Esophagus squamous epithelium (tissue), 5 donors: ENCODE data around the gene KCNK18. TPM values are rescaled to one million over a fixed set of nuclear protein-coding genes. Genes with fewer than 3 reads are reported as not detected.

Source experiments
- DNase-seq: peaks from one replicate; lab custom pipeline; 2025; lab: John Stamatoyannopoulos, UW
- H3K27ac ChIP-seq, 4 donors: fragments of 200-600 bp; sonication (generic); one replicate each; pipeline ENCODE4 v1.5.1; 2016 to 2019; ENCODE audit warnings: mild to moderate bottlenecking in 1 of 4
- H3K27me3 ChIP-seq, 4 donors: fragments of 200-600 bp; sonication (generic); 1 replicate in 3 of 4; 2 replicates in 1 of 4; pipeline versions ENCODE4 v1.5.1 to v1.6.0; 2017 to 2021; ENCODE audit warnings: antibody characterized with exemption in 1 of 4
- H3K36me3 ChIP-seq, 3 donors: fragments of 200-600 bp; sonication (generic); one replicate each; pipeline ENCODE4 v1.5.1; 2016 to 2019
- H3K4me1 ChIP-seq, 3 donors: fragments of 200-600 bp; sonication (generic); one replicate each; pipeline ENCODE4 v1.5.1; 2017 to 2019
- H3K4me3 ChIP-seq, 4 donors: fragments of 200-600 bp; sonication (generic); 1 replicate in 3 of 4; 2 replicates in 1 of 4; pipeline ENCODE4 v1.5.1; 2016 to 2019; ENCODE audit warnings: mild to moderate bottlenecking in 2 of 4, moderate library complexity in 1 of 4
- H3K9me3 ChIP-seq, 3 donors: fragments of 200-600 bp; sonication (generic); one replicate each; pipeline ENCODE4 v1.5.1; 2016 to 2019
- POLR2A ChIP-seq, 4 donors: fragments of 450-650 bp; IDR thresholded peaks; one replicate each; pipeline ENCODE4 v1.6.1; 2017; ENCODE audit warnings: antibody characterized with exemption in 4 of 4, mild to moderate bottlenecking in 4 of 4, moderate library complexity in 3 of 4
- WGBS, 2 donors: methylation state at CpG; one replicate each; pipeline ENCODE4 v1.1.5; 2018; 5-methylcytosine and 5-hydroxymethylcytosine counted together
- intact Hi-C: fragments of 100-400 bp; cut with DNase I; formaldehyde crosslinking; loops from one replicate; pipeline ENCODE4 v1.15.0; 2022
- total RNA-seq, 4 donors: library from RNA; depleted of rRNA; stranded (reverse); fragments of >200 nt; gene quantifications; one replicate each; pipeline ENCODE4 v1.1.0, GENCODE V29; 2016
- TF ChIP-seq, protein P1 (sequence below), 6 experiments: fragments of 450-650 bp in 4 of 6; fragments of 200-600 bp in 2 of 6; sonication (generic) in 2 of 6; IDR thresholded peaks; one replicate each; pipeline ENCODE4 v1.5.1; 2016 to 2019; ENCODE audit warnings: antibody characterized with exemption in 6 of 6, mild to moderate bottlenecking in 4 of 6, moderate library complexity in 4 of 6
- donor health status: DM: yes; HTN: yes; CAD: no.

KCNK18 gene
- total RNA-seq, 4 donors from 2014 or later: not detected

DNA sequence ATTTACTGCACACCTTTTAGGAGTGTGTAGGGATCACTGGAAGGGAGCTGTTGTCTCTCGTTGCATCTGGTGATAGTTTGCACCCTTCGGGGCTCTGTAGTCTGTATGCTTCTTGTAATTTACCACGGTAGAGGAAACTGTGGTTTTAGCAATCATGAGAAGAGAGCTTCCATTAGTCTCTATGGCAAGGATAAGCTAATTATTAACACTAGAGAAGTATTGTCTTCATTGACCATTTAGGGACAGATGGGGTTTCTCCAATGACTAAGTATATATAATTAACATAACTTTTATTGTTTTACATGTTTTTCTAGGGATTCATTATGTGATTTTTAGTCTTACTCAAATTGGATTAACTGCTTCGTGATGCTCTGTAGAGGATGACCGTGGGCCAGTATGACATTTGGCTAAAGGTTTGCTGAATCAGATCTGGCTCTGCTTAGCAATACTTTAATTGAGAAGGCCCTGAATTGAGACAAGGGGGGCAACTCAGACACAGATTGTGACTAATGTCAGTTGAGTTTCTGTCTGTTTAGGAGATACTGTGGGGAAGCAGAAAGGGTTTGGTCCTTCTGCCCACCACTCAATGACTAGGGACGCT lies 52.3 kb downstream of the KCNK18 start:
- no peak for TF ChIP-seq POLR2A (IDR thresholded peaks at IDR 0.05)
- TF ChIP-seq, protein P1, sequence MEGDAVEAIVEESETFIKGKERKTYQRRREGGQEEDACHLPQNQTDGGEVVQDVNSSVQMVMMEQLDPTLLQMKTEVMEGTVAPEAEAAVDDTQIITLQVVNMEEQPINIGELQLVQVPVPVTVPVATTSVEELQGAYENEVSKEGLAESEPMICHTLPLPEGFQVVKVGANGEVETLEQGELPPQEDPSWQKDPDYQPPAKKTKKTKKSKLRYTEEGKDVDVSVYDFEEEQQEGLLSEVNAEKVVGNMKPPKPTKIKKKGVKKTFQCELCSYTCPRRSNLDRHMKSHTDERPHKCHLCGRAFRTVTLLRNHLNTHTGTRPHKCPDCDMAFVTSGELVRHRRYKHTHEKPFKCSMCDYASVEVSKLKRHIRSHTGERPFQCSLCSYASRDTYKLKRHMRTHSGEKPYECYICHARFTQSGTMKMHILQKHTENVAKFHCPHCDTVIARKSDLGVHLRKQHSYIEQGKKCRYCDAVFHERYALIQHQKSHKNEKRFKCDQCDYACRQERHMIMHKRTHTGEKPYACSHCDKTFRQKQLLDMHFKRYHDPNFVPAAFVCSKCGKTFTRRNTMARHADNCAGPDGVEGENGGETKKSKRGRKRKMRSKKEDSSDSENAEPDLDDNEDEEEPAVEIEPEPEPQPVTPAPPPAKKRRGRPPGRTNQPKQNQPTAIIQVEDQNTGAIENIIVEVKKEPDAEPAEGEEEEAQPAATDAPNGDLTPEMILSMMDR (IDR thresholded peaks at IDR 0.05): no peak
- no peak overlapping the region for H3K27ac ChIP-seq
- WGBS, 2 donors: 47 to 61% methylated on average over 6 of the region's 6 CpGs
- intact Hi-C loops: no loop called here
- no peaks in the 10 kb centered on the region for H3K36me3 ChIP-seq
- no peak overlapping the region for H3K4me3 ChIP-seq
- no peaks in the 10 kb centered on the region for H3K4me1 ChIP-seq
- DNase-seq: no peak
- no peaks in the 10 kb centered on the region for H3K9me3 ChIP-seq
- peaks cover 0 to 74% (median 0%) of the 10 kb centered on the region in 4 donors for H3K27me3 ChIP-seq

DNA sequence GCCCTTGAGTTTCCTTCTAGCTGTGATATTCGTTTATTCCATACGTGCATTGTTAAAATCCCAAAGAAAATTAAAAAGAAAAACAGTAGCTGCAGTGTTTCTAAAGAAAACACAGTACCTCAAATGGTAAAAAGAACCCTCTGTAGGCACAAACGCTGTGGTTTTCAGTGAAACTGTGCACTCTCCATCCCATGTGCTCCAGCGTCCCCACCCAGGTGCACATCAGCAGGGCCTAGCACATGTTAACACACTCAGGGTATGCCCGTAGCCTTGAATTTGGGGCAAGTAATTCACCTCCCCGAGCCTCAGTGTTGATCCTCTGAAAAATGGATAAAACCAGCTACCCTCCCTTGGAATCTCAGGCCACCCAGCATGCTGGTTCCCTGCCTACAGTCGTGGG lies 53.1 kb downstream of the KCNK18 start:
- Histone ChIP-seq H3K36me3 (no peaks in the 10 kb centered on the region), H3K9me3 (no peaks in the 10 kb centered on the region), H3K4me3 (no peak overlapping the region), H3K4me1 (no peaks in the 10 kb centered on the region), H3K27me3 (peaks cover 0 to 75% (median 0%) of the 10 kb centered on the region in 4 donors), H3K27ac (no peak overlapping the region)
- intact Hi-C loops: no loop called here
- TF ChIP-seq, protein P1 (IDR thresholded peaks at IDR 0.05): no peak
- TF ChIP-seq POLR2A (IDR thresholded peaks at IDR 0.05): no peak
- DNase-seq: no peak
- WGBS, 2 donors: 53 to 61% methylated on average over 4 to 7 of the region's 7 CpGs

DNA sequence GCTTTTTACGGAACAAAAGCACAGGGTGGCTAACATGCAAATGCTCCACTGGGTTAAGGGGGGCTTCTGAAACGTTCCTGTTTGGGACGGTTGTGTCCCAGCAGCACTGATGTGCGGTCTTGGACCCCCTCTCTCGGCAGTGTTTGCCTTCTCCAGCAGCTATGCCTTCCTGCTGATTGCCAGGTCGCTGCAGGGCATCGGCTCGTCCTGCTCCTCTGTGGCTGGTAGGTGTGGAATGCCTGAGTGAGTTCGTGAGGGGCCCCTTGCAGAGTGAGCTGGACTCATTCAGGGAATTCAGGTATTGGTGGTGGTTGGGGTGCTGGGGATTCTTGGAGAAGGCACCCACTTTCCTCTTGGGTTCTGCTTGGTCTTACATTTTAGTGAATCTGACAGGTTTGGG lies 56.6 kb downstream of the KCNK18 start:
- no peak overlapping the region for H3K27ac ChIP-seq
- intact Hi-C loops: no loop called here
- no peak overlapping the region for H3K4me3 ChIP-seq
- no peak for DNase-seq
- no peaks in the 10 kb centered on the region for H3K4me1 ChIP-seq
- no peaks in the 10 kb centered on the region for H3K9me3 ChIP-seq
- WGBS, 2 donors: 65 to 71% methylated on average over 8 to 9 of the region's 9 CpGs
- no peaks in the 10 kb centered on the region for H3K36me3 ChIP-seq
- H3K27me3 ChIP-seq: peaks cover 0 to 59% (median 0%) of the 10 kb centered on the region in 4 donors
- TF ChIP-seq, protein P1 (IDR thresholded peaks at IDR 0.05): no peak
- no peak for TF ChIP-seq POLR2A (IDR thresholded peaks at IDR 0.05)

DNA sequence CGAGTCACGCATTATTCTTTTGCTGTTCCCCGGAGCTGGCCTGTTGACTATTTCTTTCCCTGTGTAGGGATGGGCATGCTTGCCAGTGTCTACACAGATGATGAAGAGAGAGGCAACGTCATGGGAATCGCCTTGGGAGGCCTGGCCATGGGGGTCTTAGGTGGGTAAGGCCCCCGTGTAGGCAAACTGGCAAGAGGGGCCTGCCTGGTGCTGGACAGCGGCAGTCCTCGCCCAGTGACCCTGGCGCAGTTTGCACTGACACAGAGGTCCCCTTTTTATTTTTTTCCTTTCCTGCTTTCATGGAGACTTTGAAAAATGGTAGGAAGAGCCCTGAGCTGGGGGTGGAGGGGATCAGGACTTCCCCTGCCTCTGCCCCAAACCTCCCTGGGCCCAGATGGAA lies 57.0 kb downstream of the KCNK18 start:
- H3K27ac ChIP-seq: no peak overlapping the region
- no peak overlapping the region for H3K4me3 ChIP-seq
- peaks cover 0 to 59% (median 0%) of the 10 kb centered on the region in 4 donors for H3K27me3 ChIP-seq
- TF ChIP-seq POLR2A (IDR thresholded peaks at IDR 0.05): no peak
- TF ChIP-seq, protein P1 (IDR thresholded peaks at IDR 0.05): no peak
- WGBS, 2 donors: 73 to 83% methylated on average over 2 to 5 of the region's 9 CpGs
- intact Hi-C loops: no loop called here
- H3K9me3 ChIP-seq: no peaks in the 10 kb centered on the region
- no peaks in the 10 kb centered on the region for H3K36me3 ChIP-seq
- no peak for DNase-seq
- H3K4me1 ChIP-seq: no peaks in the 10 kb centered on the region

DNA sequence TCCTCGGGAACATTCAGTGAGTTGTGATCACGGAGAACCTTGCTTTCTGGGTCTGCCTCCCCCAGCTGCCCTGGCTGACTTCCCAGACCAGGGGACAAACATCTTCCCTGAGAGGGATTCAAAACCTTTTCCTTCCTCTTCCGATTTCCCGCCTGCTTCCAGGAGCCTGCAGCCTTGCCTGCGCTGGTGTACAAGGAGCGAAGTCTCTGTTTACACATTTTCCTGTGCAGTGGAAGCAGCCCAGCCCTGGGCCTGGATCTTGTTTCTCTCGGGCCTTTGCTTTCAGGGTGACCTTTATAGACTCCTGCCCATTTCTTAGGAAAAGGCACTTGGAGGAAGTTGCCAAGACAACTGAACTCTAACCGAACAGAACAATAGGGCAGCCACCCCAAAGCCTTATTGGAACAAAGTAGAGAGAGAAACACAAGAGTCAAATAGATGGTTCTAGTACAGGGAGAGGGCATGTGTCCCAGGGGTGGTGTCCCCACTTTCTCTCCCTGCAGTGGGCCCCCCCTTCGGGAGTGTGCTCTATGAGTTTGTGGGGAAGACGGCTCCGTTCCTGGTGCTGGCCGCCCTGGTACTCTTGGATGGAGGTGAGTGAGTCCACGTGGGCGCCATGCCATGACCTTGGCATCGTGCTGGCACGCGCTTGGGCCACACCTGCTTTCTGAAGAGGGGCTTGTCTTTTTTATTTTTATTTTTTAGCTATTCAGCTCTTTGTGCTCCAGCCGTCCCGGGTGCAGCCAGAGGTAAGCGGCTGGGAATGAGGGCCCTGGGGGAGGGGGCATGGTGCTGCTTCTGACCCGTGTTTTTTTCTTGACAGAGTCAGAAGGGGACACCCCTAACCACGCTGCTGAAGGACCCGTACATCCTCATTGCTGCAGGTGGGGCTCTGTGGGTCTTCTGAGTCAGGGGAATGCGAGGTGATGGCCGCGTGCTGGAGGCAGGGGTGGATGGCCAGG lies 57.8 kb downstream of the KCNK18 start:
- H3K9me3 ChIP-seq: no peaks in the 10 kb centered on the region
- intact Hi-C loops: no loop called here
- peaks cover 0 to 55% (median 0%) of the 10 kb centered on the region in 4 donors for H3K27me3 ChIP-seq
- H3K36me3 ChIP-seq: no peaks in the 10 kb centered on the region
- no peak overlapping the region for H3K27ac ChIP-seq
- H3K4me3 ChIP-seq: no peak overlapping the region
- no peak for TF ChIP-seq POLR2A (IDR thresholded peaks at IDR 0.05)
- TF ChIP-seq, protein P1 (IDR thresholded peaks at IDR 0.05): no peak
- no peaks in the 10 kb centered on the region for H3K4me1 ChIP-seq
- 80 to 82% methylated on average over 19 to 23 of the region's 26 CpGs for WGBS, 2 donors
- DNase-seq: no peak
